Measurements from ENCODE around the gene KITLG. TPM values are rescaled to one million over a fixed set of nuclear protein-coding genes. Genes with fewer than 3 reads are reported as not detected.

Gene KITLG
- total and polyA plus RNA-seq, 2 experiments from 2014 or later = 3.1 to 10.7 TPM

- no peak for TF ChIP-seq STAT1 (IDR thresholded peaks at IDR 0.05; ENCODE audit: unreplicated experiment)
- no peak for TF ChIP-seq CTCF (conservative IDR thresholded peaks at IDR 0.05; ENCODE audit: low read depth in 2 of 2)
- no peak for TF ChIP-seq JUNB (IDR thresholded peaks at IDR 0.05; ENCODE audit: unreplicated experiment)
Measured at GRCh38 chr12:88445705-88446394, 134.4 kb downstream of the KITLG start (continued).

- peaks cover 8% of the 10 kb centered on the region; the same call in 2 of the 3 replicates for H3K9me3 Mint-ChIP-seq
- TF ChIP-seq, protein P1, sequence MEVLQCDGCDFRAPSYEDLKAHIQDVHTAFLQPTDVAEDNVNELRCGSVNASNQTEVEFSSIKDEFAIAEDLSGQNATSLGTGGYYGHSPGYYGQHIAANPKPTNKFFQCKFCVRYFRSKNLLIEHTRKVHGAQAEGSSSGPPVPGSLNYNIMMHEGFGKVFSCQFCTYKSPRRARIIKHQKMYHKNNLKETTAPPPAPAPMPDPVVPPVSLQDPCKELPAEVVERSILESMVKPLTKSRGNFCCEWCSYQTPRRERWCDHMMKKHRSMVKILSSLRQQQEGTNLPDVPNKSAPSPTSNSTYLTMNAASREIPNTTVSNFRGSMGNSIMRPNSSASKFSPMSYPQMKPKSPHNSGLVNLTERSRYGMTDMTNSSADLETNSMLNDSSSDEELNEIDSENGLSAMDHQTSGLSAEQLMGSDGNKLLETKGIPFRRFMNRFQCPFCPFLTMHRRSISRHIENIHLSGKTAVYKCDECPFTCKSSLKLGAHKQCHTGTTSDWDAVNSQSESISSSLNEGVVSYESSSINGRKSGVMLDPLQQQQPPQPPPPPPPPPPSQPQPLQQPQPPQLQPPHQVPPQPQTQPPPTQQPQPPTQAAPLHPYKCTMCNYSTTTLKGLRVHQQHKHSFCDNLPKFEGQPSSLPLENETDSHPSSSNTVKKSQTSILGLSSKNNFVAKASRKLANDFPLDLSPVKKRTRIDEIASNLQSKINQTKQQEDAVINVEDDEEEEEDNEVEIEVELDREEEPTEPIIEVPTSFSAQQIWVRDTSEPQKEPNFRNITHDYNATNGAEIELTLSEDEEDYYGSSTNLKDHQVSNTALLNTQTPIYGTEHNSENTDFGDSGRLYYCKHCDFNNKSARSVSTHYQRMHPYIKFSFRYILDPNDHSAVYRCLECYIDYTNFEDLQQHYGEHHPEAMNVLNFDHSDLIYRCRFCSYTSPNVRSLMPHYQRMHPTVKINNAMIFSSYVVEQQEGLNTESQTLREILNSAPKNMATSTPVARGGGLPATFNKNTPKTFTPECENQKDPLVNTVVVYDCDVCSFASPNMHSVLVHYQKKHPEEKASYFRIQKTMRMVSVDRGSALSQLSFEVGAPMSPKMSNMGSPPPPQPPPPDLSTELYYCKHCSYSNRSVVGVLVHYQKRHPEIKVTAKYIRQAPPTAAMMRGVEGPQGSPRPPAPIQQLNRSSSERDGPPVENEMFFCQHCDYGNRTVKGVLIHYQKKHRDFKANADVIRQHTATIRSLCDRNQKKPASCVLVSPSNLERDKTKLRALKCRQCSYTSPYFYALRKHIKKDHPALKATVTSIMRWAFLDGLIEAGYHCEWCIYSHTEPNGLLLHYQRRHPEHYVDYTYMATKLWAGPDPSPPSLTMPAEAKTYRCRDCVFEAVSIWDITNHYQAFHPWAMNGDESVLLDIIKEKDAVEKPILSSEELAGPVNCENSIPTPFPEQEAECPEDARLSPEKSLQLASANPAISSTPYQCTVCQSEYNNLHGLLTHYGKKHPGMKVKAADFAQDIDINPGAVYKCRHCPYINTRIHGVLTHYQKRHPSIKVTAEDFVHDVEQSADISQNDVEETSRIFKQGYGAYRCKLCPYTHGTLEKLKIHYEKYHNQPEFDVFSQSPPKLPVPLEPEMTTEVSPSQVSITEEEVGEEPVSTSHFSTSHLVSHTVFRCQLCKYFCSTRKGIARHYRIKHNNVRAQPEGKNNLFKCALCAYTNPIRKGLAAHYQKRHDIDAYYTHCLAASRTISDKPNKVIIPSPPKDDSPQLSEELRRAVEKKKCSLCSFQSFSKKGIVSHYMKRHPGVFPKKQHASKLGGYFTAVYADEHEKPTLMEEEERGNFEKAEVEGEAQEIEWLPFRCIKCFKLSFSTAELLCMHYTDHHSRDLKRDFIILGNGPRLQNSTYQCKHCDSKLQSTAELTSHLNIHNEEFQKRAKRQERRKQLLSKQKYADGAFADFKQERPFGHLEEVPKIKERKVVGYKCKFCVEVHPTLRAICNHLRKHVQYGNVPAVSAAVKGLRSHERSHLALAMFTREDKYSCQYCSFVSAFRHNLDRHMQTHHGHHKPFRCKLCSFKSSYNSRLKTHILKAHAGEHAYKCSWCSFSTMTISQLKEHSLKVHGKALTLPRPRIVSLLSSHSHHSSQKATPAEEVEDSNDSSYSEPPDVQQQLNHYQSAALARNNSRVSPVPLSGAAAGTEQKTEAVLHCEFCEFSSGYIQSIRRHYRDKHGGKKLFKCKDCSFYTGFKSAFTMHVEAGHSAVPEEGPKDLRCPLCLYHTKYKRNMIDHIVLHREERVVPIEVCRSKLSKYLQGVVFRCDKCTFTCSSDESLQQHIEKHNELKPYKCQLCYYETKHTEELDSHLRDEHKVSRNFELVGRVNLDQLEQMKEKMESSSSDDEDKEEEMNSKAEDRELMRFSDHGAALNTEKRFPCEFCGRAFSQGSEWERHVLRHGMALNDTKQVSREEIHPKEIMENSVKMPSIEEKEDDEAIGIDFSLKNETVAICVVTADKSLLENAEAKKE (CRISPR knock-in tag; IDR thresholded peaks at IDR 0.05) = no peak
- TF ChIP-seq STAT1 (IDR thresholded peaks at IDR 0.05; ENCODE audit: unreplicated experiment) (no peak), ZNF331 (CRISPR knock-in tag; IDR thresholded peaks at IDR 0.05; ENCODE audit: low read depth) (no peak), REST (IDR thresholded peaks at IDR 0.05; ENCODE audit: unreplicated experiment) (no peak), CREB1 (CRISPR knock-in tag; IDR thresholded peaks at IDR 0.05; ENCODE audit: low read depth) (no peak), NANOG (IDR thresholded peaks at IDR 0.05; ENCODE audit: borderline replicate concordance) (no peak), ZNF114 (CRISPR knock-in tag; IDR thresholded peaks at IDR 0.05) (no peak), EZH2 (IDR thresholded peaks at IDR 0.05; ENCODE audit: low read depth, unreplicated experiment) (no peak), JUNB (IDR thresholded peaks at IDR 0.05; ENCODE audit: unreplicated experiment) (no peak), EZH2phosphoT487 (IDR thresholded peaks at IDR 0.05; ENCODE audit: unreplicated experiment) (no peak)
- TF ChIP-seq, protein P2, sequence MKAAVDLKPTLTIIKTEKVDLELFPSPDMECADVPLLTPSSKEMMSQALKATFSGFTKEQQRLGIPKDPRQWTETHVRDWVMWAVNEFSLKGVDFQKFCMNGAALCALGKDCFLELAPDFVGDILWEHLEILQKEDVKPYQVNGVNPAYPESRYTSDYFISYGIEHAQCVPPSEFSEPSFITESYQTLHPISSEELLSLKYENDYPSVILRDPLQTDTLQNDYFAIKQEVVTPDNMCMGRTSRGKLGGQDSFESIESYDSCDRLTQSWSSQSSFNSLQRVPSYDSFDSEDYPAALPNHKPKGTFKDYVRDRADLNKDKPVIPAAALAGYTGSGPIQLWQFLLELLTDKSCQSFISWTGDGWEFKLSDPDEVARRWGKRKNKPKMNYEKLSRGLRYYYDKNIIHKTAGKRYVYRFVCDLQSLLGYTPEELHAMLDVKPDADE (IDR thresholded peaks at IDR 0.05) = no peak
Measured at GRCh38 chr12:88444481-88444880, 135.8 kb downstream of the KITLG start.

More at GRCh38 chr12:88444481-88444880, 135.8 kb downstream of the KITLG start:
- Histone ChIP-seq H3K27me3 (ENCODE audit: insufficient read depth) (no peaks in the 10 kb centered on the region), H3K4me1 (ENCODE audit: insufficient read depth) (no peaks in the 10 kb centered on the region), H3K9me2 (ENCODE audit: insufficient read depth) (no peaks in the 10 kb centered on the region), H3K36me3 (ENCODE audit: insufficient read depth) (no peaks in the 10 kb centered on the region), H3K4me2 (no peak overlapping the region), H2AFZ (no peak overlapping the region), H3K4me3 (no peak overlapping the region), H3K27ac (ENCODE audit: low read depth) (no peak overlapping the region), H4K20me1 (replicated peaks; ENCODE audit: insufficient read depth) (no peaks in the 10 kb centered on the region), H3K79me2 (replicated peaks; ENCODE audit: insufficient read depth) (no peaks in the 10 kb centered on the region), H3F3A (replicated peaks; ENCODE audit: low read depth) (no peaks in the 10 kb centered on the region)
- no peak for ATAC-seq
- H3K27ac Mint-ChIP-seq = no peak overlapping the region
- H3K27me3 Mint-ChIP-seq (ENCODE audit: insufficient read depth, low read depth, poor library complexity) = peaks cover 2% of the 10 kb centered on the region
- no peak for DNase-seq (ENCODE audit: low spot score)
- H3K4me3 Mint-ChIP-seq = no peak overlapping the region
- no peaks in the 10 kb centered on the region for H3K36me3 Mint-ChIP-seq (ENCODE audit: low read depth)
- H3K4me1 Mint-ChIP-seq = peaks cover 9% of the 10 kb centered on the region

Measured in GM23338 (cell line).